K562 (cell line): Measurements from ENCODE around the gene PSMB10. TPM values are rescaled to one million over a fixed set of nuclear protein-coding genes. Genes with fewer than 3 reads are reported as not detected.
A peak's percentile ranks its signal among the peaks of the same experiment; 100 is the strongest.

Experiments used
- ARHGAP35 ChIP-seq: fragments of 450-650 bp; IDR thresholded peaks from 2 replicates; pipeline ENCODE4 v1.6.1; 2018; ENCODE audit not compliant: partially characterized antibody
- ATF6 ChIP-seq: sonication (generic); formaldehyde crosslinking; IDR thresholded peaks from 2 replicates; pipeline ENCODE4 v1.4.0; 2020; ENCODE audit warnings: mild to moderate bottlenecking, missing genetic modification reagents
- CBX2 ChIP-seq: fragments of 200-600 bp; sonication (generic); IDR thresholded peaks from one replicate; pipeline ENCODE4 v1.6.1; 2012; ENCODE audit warnings: mild to moderate bottlenecking, low read length, inconsistent platforms; ENCODE audit not compliant: insufficient read depth, poor library complexity, severe bottlenecking
- DIDO1 ChIP-seq: fragments of 450-650 bp; IDR thresholded peaks from 2 replicates; pipeline ENCODE4 v1.6.1; 2016; ENCODE audit warnings: low read depth, missing biosample characterization, missing genetic modification characterization
- DPF2 ChIP-seq: fragments of 450-650 bp; IDR thresholded peaks from 2 replicates; pipeline ENCODE4 v1.6.1; 2016
- JUN ChIP-seq, 2 experiments: sonication (generic) in 1 of 2; formaldehyde crosslinking in 1 of 2; IDR thresholded peaks; 2 replicates each; pipeline versions ENCODE4 v1.6.1 to v1.8.0; 2012 to 2022; ENCODE audit warnings: borderline replicate concordance in 2 of 2, mild to moderate bottlenecking in 2 of 2, improper control_type of control experiment in 1 of 2, low read depth in 1 of 2, low read length in 1 of 2, missing genetic modification reagents in 1 of 2
- MECOM ChIP-seq: fragments of 250-450 bp; sonication (Bioruptor Pico); IDR thresholded peaks from 2 replicates; pipeline ENCODE4 v1.8.0; 2022; ENCODE audit warnings: inconsistent platforms
- MED1 ChIP-seq: sonication (generic); formaldehyde crosslinking; IDR thresholded peaks from 2 replicates; pipeline ENCODE4 v1.8.1; 2023; ENCODE audit warnings: missing genetic modification reagents, borderline replicate concordance
- NBN ChIP-seq: fragments of 450-650 bp; IDR thresholded peaks from 2 replicates; pipeline ENCODE4 v1.6.1; 2016; ENCODE audit warnings: low read depth, mild to moderate bottlenecking
- NUFIP1 ChIP-seq: fragments of 450-650 bp; IDR thresholded peaks from 2 replicates; pipeline ENCODE4 v1.6.1; 2018; ENCODE audit not compliant: partially characterized antibody
- PBX2 ChIP-seq, 2 experiments: IDR thresholded peaks in 1 of 2; conservative IDR thresholded peaks in 1 of 2; 2 replicates each; pipeline ENCODE4 v1.6.1; 2016; ENCODE audit warnings: low read depth in 2 of 2, mild to moderate bottlenecking in 1 of 2, missing compliant biosample characterization in 1 of 2, missing genetic modification characterization in 1 of 2, moderate library complexity in 1 of 2
- STAG1 ChIP-seq: sonication (generic); formaldehyde crosslinking; IDR thresholded peaks from 2 replicates; pipeline ENCODE4 v1.5.0; 2020; ENCODE audit warnings: missing genetic modification reagents, borderline replicate concordance
- TBL1XR1 ChIP-seq, 2 experiments: IDR thresholded peaks; 2 replicates each; pipeline ENCODE4 v1.6.1; 2012; ENCODE audit warnings: improper control_type of control experiment in 2 of 2, low read length in 2 of 2, mild to moderate bottlenecking in 1 of 2
- ZBTB11 ChIP-seq, 3 experiments: fragments of 200-800 bp in 1 of 3; fragments of 250-450 bp in 1 of 3; fragments of 450-650 bp in 1 of 3; sonication (Bioruptor Pico) in 1 of 3; sonication (Bioruptor generic) in 1 of 3; formaldehyde crosslinking in 1 of 3; IDR thresholded peaks; 2 replicates each; pipeline versions ENCODE4 v1.6.1 to v1.8.0; 2016 to 2022; ENCODE audit warnings: mild to moderate bottlenecking in 2 of 3, missing genetic modification characterization in 2 of 3, missing compliant biosample characterization in 1 of 3, moderate library complexity in 1 of 3
- ZFX ChIP-seq: sonication (generic); formaldehyde crosslinking; IDR thresholded peaks from 2 replicates; pipeline ENCODE4 v1.8.0; 2022; ENCODE audit warnings: mild to moderate bottlenecking, missing genetic modification reagents, moderate library complexity
- ZKSCAN3 ChIP-seq: fragments of 250-450 bp; sonication (Bioruptor Pico); IDR thresholded peaks from 2 replicates; pipeline ENCODE4 v1.4.0; 2020
- ZKSCAN8 ChIP-seq: fragments of 200-800 bp; sonication (Bioruptor generic); IDR thresholded peaks from 2 replicates; pipeline ENCODE4 v1.6.1; 2016; ENCODE audit warnings: missing genetic modification characterization, missing compliant biosample characterization
- ZNF146 ChIP-seq: IDR thresholded peaks from one replicate; pipeline ENCODE4 v1.6.1; 2018; ENCODE audit warnings: missing compliant biosample characterization; ENCODE audit not compliant: unreplicated experiment
- polyA plus RNA-seq, 8 experiments: library from polyadenylated mRNA; depleted of rRNA in 4 of 8; stranded (reverse) in 5 of 8; unstranded in 3 of 8; fragments of >200 nt; fragmentation: Nextera tagmentation in 2 of 8; fragmentation: Illumina TruSeq in 1 of 8; extraction: Ambion mirVana in 2 of 8; extraction: Trizol in 1 of 8; gene quantifications; 2 replicates each; pipeline versions ENCODE4 v1.2.1 to v1.2.3, GENCODE V29; 2011 to 2014; ENCODE audit warnings: inconsistent platforms in 1 of 8, missing spikeins in 1 of 8
- total RNA-seq, 7 experiments: library from RNA; depleted of rRNA in 6 of 7; stranded (reverse); fragments of >200 nt in 6 of 7; fragmentation: Illumina TruSeq in 2 of 7; extraction: Trizol in 2 of 7; gene quantifications; 2 replicates each; pipeline versions ENCODE4 v1.2.1 to v1.2.3, GENCODE V29; 2011 to 2021; ENCODE audit warnings: low replicate concordance in 1 of 7

Gene PSMB10
- total and polyA plus RNA-seq, 9 of the 15 experiments (the other 6 are each of a cell fraction or from before 2014, with no cell fraction given), result 11.7 to 105 (median 51.0) TPM

GRCh38 chr16:67968400-67969253, 32.0 kb upstream of the PSMB10 start, which contains the start of gene SLC12A4 (continued):
- TF ChIP-seq ZBTB11 (CRISPR knock-in tag; IDR thresholded peaks at IDR 0.05), result no peak
- TF ChIP-seq MED1, result 0 out of 2 replicates have a peak, but pooled peaks have one; percentile 4
- no peak for TF ChIP-seq STAG1 (CRISPR knock-in tag)
- no peak for TF ChIP-seq ARHGAP35
- TF ChIP-seq DIDO1 (tag), result no peak
- TF ChIP-seq ZNF146, result no peak
- TF ChIP-seq ATF6 (CRISPR knock-in tag), result 0 out of 2 replicates have a peak, but pooled peaks have one; percentile 3
- no peak for TF ChIP-seq NUFIP1
- TF ChIP-seq CBX2, result no peak
- TF ChIP-seq NBN, result peak; percentile 60
- peak; percentile 77 for TF ChIP-seq ZFX (CRISPR knock-in tag)
- TF ChIP-seq JUN (IDR thresholded peaks at IDR 0.05; ENCODE audit: borderline replicate concordance, low read depth, low read length), result peak; percentile 67; the same call in 1 of the 2 replicates
- TF ChIP-seq JUN (CRISPR knock-in tag; IDR thresholded peaks at IDR 0.05; ENCODE audit: borderline replicate concordance), result no peak
- TF ChIP-seq ZKSCAN3 (CRISPR knock-in tag), result no peak
- TF ChIP-seq TBL1XR1 (IDR thresholded peaks at IDR 0.05; ENCODE audit: low read length in 2 of 2), result no peak; a peak in 1 of 4 replicates
- TF ChIP-seq ZKSCAN8 (CRISPR knock-in tag), result no peak
- no peak; the same call in 1 of the 2 replicates for TF ChIP-seq DPF2
- no peak for TF ChIP-seq PBX2 (CRISPR knock-in tag; IDR thresholded peaks at IDR 0.05; ENCODE audit: low read depth)
- TF ChIP-seq PBX2 (tag; conservative IDR thresholded peaks at IDR 0.05; ENCODE audit: low read depth), result no peak
- no peak for TF ChIP-seq MECOM (CRISPR knock-in tag)
